PC-3 (cell line): ENCODE results near the gene USP2. TPM values are rescaled to one million over a fixed set of nuclear protein-coding genes. Genes with fewer than 3 reads are reported as not detected.
A peak's percentile ranks its signal among the peaks of the same experiment; 100 is the strongest.

ENCODE experiments used
- ATAC-seq: fragments of 200-7000 bp; cut with Tn5 transposase; 2 replicates; pipeline ENCODE4 v1.9.1; 2020; ENCODE audit warnings: mild to moderate bottlenecking, moderate library complexity
- BruUV-seq: library from RNA; stranded (reverse); fragments of 400-500 nt; replicated peaks from 2 replicates; lab custom pipeline; 2021; lab: Mats Ljungman, UMichigan
- CTCF ChIA-PET: fragments of 300-600 bp; sonication (Branson Sonifier 250); formaldehyde crosslinking; loops from one replicate; lab custom pipeline; 2022; ENCODE audit warnings: antibody characterized with exemption; lab: Charles Lee
- POLR2A ChIA-PET: fragments of 300-600 bp; sonication (Branson Sonifier 250); formaldehyde crosslinking; loops from one replicate; lab custom pipeline; 2022; ENCODE audit warnings: antibody characterized with exemption; ENCODE audit not compliant: unreplicated experiment; lab: Charles Lee
- DNase-seq: peaks from one replicate; pipeline ENCODE4 v3.0.0-alpha.2; 2015
- H2AFZ ChIP-seq: fragments of 300-600 bp; sonication (generic); 2 replicates; pipeline ENCODE4 v1.6.0; 2016; ENCODE audit warnings: antibody characterized with exemption, low read length
- H3F3A ChIP-seq: fragments of 300-600 bp; sonication (generic); one replicate; pipeline ENCODE4 v1.6.0; 2017; ENCODE audit warnings: antibody characterized with exemption, low read length, control low read depth, mild to moderate bottlenecking; ENCODE audit not compliant: unreplicated experiment
- H3K27ac ChIP-seq: fragments of 300-600 bp; sonication (generic); 2 replicates; pipeline ENCODE4 v1.5.1; 2016; ENCODE audit warnings: mild to moderate bottlenecking, low read length
- H3K27me3 ChIP-seq: fragments of 300-600 bp; sonication (generic); 2 replicates; pipeline ENCODE4 v1.6.1; 2016; ENCODE audit warnings: low read length, mixed read lengths
- H3K36me3 ChIP-seq: fragments of 300-600 bp; sonication (generic); 2 replicates; pipeline ENCODE4 v1.6.1; 2016; ENCODE audit warnings: low read depth, mixed run types, low read length, mixed read lengths
- H3K4me1 ChIP-seq: fragments of 300-600 bp; sonication (generic); 2 replicates; pipeline ENCODE4 v1.5.1; 2016; ENCODE audit warnings: low read length; ENCODE audit not compliant: insufficient read depth
- H3K4me2 ChIP-seq: fragments of 300-600 bp; sonication (generic); 2 replicates; pipeline ENCODE4 v1.6.0; 2016; ENCODE audit warnings: low read length
- H3K4me3 ChIP-seq: fragments of 300-600 bp; sonication (generic); 2 replicates; pipeline ENCODE4 v1.5.1; 2016; ENCODE audit warnings: mild to moderate bottlenecking, low read length, mixed read lengths
- H3K79me2 ChIP-seq: fragments of 300-600 bp; sonication (generic); 2 replicates; pipeline ENCODE4 v1.6.1; 2017; ENCODE audit warnings: low read length, mixed read lengths
- H3K9ac ChIP-seq: fragments of 300-600 bp; sonication (generic); 2 replicates; pipeline ENCODE4 v1.6.0; 2016; ENCODE audit warnings: mild to moderate bottlenecking, low read length
- H3K9me2 ChIP-seq: fragments of 300-600 bp; sonication (generic); replicated peaks from 2 replicates; pipeline ENCODE4 v1.6.1; 2016; ENCODE audit warnings: mixed run types, low read length, mixed read lengths
- H3K9me3 ChIP-seq: fragments of 300-600 bp; sonication (generic); 2 replicates; pipeline ENCODE4 v1.6.1; 2016; ENCODE audit warnings: low read length, mixed read lengths
- H4K20me1 ChIP-seq: fragments of 300-600 bp; sonication (generic); 2 replicates; pipeline ENCODE4 v1.6.1; 2016; ENCODE audit warnings: low read length, mixed read lengths
- EZH2 ChIP-seq: fragments of 300-600 bp; sonication (generic); IDR thresholded peaks from one replicate; pipeline ENCODE4 v1.6.1; 2017; ENCODE audit warnings: antibody characterized with exemption, mild to moderate bottlenecking, low read length; ENCODE audit not compliant: unreplicated experiment
- EZH2phosphoT487 ChIP-seq: fragments of 300-600 bp; sonication (generic); IDR thresholded peaks from 2 replicates; pipeline ENCODE4 v1.6.1; 2018; ENCODE audit warnings: mild to moderate bottlenecking, antibody characterized with exemption, low read length, borderline replicate concordance
- intact Hi-C: fragments of 100-400 bp; cut with micrococcal nuclease; formaldehyde crosslinking; loops from 2 replicates; pipeline ENCODE4 v1.9.0; 2023
- total RNA-seq: library from RNA; depleted of rRNA; stranded (reverse); fragments of >200 nt; gene quantifications from 2 replicates; pipeline ENCODE4 v1.2.3, GENCODE V29; 2014
- TF ChIP-seq, protein P1 (sequence below): fragments of 300-600 bp; sonication (generic); conservative IDR thresholded peaks from 2 replicates; pipeline ENCODE4 v1.5.1; 2017; ENCODE audit warnings: antibody characterized with exemption, low read depth, mild to moderate bottlenecking, low read length

Gene USP2
- total RNA-seq, 1 experiment from 2014 or later, result 1.8 TPM

DNA sequence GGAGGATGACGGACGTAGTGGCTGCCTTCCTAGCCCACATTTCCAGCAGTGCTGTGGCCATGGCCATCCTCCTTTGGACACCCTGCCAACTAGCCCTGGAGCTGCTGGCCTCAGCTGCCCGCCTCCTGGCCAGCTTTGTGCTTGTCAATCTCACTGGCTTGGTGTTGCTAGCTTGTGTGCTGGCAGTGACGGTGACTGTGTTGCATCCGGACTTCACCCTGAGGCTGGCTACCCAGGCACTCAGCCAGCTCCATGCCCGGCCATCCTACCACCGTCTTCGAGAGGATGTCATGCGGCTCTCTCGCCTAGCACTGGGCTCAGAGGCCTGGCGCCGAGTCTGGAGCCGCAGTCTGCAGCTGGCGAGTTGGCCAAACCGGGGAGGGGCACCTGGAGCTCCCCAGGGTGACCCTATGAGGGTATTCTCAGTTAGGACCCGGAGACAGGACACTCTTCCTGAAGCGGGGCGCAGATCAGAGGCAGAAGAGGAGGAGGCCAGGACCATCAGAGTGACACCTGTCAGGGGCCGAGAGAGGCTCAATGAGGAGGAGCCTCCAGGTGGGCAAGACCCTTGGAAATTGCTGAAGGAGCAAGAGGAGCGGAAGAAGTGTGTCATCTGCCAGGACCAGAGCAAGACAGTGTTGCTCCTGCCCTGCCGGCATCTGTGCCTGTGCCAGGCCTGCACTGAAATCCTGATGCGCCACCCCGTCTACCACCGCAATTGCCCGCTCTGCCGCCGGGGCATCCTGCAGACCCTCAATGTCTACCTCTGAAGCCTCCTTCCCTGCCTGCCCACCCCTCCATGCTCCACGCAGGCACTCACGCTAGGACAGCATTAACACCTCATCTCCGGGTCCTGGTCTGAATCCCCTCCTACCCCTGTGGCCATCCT, 45.6 kb downstream of the USP2 start:
- DNase-seq (peak; percentile 46), ATAC-seq (peak; percentile 11)
- H3K9me2 ChIP-seq, result no peaks in the 10 kb centered on the region
- H3K4me1 ChIP-seq, result peaks cover 42% of the 10 kb centered on the region
- ChIA-PET POLR2A (interaction anchor here (0.5 to 0.6 kb wide), 2 partner anchors 53 to 196 kb away, joined by 4 to 6 read pairs; no protein-coding TSS in a partner anchor), CTCF (interaction anchor here (0.9 kb wide), 1 partner anchor 139 kb away, joined by 4 read pairs; no protein-coding TSS in a partner anchor)
- no peaks in the 10 kb centered on the region for H3K36me3 ChIP-seq
- no peaks in the 10 kb centered on the region for H3F3A ChIP-seq
- no peaks in the 10 kb centered on the region for H3K27me3 ChIP-seq
- peak overlapping the region; percentile 87 for H3K4me3 ChIP-seq
- H4K20me1 ChIP-seq, result 0 out of 2 replicates have a peak, but pooled peaks cover 5% of the 10 kb centered on the region
- BruUV-seq, result no TSS peak
- peaks cover 30% of the 10 kb centered on the region for H3K79me2 ChIP-seq
- H3K4me2 ChIP-seq, result peak overlapping the region; percentile 96
- no peak overlapping the region for H3K27ac ChIP-seq
- intact Hi-C loops, result no loop called here
- no peaks in the 10 kb centered on the region for H3K9me3 ChIP-seq
- H2AFZ ChIP-seq, result no peak overlapping the region
- H3K9ac ChIP-seq, result no peak overlapping the region
- TF ChIP-seq EZH2, result no peak
- no peak for TF ChIP-seq EZH2phosphoT487

- Histone ChIP-seq H2AFZ (peak overlapping the region; percentile 91; the same call in 1 of the 2 replicates), H3K4me2 (peak overlapping the region; percentile 96), H3K36me3 (no peaks in the 10 kb centered on the region), H3K9me3 (no peaks in the 10 kb centered on the region), H3K4me1 (peaks cover 42% of the 10 kb centered on the region), H3K79me2 (peaks cover 30% of the 10 kb centered on the region), H3K27ac (peak overlapping the region; percentile 44), H3K4me3 (peak overlapping the region; percentile 87), H3K9me2 (no peaks in the 10 kb centered on the region), H3K27me3 (no peaks in the 10 kb centered on the region), H3K9ac (peak overlapping the region; percentile 90), H3F3A (no peaks in the 10 kb centered on the region), H4K20me1 (0 out of 2 replicates have a peak, but pooled peaks cover 5% of the 10 kb centered on the region)
- ATAC-seq (no peak), DNase-seq (no peak)
- ChIA-PET POLR2A (no interaction called here), CTCF (interaction anchor here (0.9 kb wide), 1 partner anchor 139 kb away, joined by 4 read pairs; no protein-coding TSS in a partner anchor)
- TSS peak; percentile 62 for BruUV-seq
- intact Hi-C loops, result no loop called here
- TF ChIP-seq EZH2 (no peak), EZH2phosphoT487 (no peak)
These were observed 46.3 kb downstream of the USP2 start for GRCh38 chr11:119335091-119335654.

GRCh38 chr11:119334174-119334930, 47.1 kb downstream of the USP2 start, which contains the start of gene RNF26:
Gene RNF26 (plus strand): TSS chr11:119334527. CDS start chr11:119335123, 596 bp downstream.
- no TSS peak for BruUV-seq
- POLR2A ChIA-PET, result no interaction called here

More at GRCh38 chr11:119334174-119334930, 47.1 kb downstream of the USP2 start, which contains the start of gene RNF26:
- Histone ChIP-seq H3K4me2 (peak within 1 kb of the TSS; percentile 96), H3K4me3 (peak within 1 kb of the TSS; percentile 87), H3K9me2 (no peaks in the 10 kb centered on the region), H3K9me3 (no peaks in the 10 kb centered on the region), H3K36me3 (no peaks in the 10 kb centered on the region), H2AFZ (peak within 1 kb of the TSS; percentile 91), H3K27ac (peak within 1 kb of the TSS; percentile 52), H3K79me2 (peaks cover 30% of the 10 kb centered on the region), H3F3A (no peaks in the 10 kb centered on the region), H3K27me3 (no peaks in the 10 kb centered on the region), H3K9ac (peak within 1 kb of the TSS; percentile 90), H4K20me1 (0 out of 2 replicates have a peak, but pooled peaks cover 5% of the 10 kb centered on the region), H3K4me1 (peaks cover 42% of the 10 kb centered on the region)
- peak; percentile 80 for ATAC-seq
- CTCF ChIA-PET, result no interaction called here
- peak; percentile 99 for DNase-seq
- intact Hi-C loops, result loop anchor here (1.0 kb wide), 1 partner anchor 11 kb away; no protein-coding TSS in a partner anchor
- no peak for TF ChIP-seq EZH2
- TF ChIP-seq, protein P1, sequence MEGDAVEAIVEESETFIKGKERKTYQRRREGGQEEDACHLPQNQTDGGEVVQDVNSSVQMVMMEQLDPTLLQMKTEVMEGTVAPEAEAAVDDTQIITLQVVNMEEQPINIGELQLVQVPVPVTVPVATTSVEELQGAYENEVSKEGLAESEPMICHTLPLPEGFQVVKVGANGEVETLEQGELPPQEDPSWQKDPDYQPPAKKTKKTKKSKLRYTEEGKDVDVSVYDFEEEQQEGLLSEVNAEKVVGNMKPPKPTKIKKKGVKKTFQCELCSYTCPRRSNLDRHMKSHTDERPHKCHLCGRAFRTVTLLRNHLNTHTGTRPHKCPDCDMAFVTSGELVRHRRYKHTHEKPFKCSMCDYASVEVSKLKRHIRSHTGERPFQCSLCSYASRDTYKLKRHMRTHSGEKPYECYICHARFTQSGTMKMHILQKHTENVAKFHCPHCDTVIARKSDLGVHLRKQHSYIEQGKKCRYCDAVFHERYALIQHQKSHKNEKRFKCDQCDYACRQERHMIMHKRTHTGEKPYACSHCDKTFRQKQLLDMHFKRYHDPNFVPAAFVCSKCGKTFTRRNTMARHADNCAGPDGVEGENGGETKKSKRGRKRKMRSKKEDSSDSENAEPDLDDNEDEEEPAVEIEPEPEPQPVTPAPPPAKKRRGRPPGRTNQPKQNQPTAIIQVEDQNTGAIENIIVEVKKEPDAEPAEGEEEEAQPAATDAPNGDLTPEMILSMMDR, result no peak
- no peak for TF ChIP-seq EZH2phosphoT487
